Stimulated activated naive CD8-positive, alpha-beta T cell treated with anti-CD3 and anti-CD28 coated beads, Interleukin-15, Interleukin-2, amounts not matched to agents 100 U/mL and 50 U/mL, for 24 hours (primary cell): ENCODE results near the gene THRA.

Experiments used
- ATAC-seq: fragments of 150-1000 bp; cut with Tn5 transposase; one replicate; pipeline ENCODE4 v1.10.0; 2021
- DNase-seq: peaks from one replicate; pipeline ENCODE4 v3.0.0; 2021

The THRA gene

GRCh38 chr17:40064971-40065768, 2.4 kb downstream of the THRA start:
- ATAC-seq (no peak), DNase-seq (no peak)

GRCh38 chr17:40065769-40066510, 3.2 kb downstream of the THRA start:
- no peak for ATAC-seq
- no peak for DNase-seq

- DNase-seq, result no peak
- ATAC-seq, result no peak
These were observed 4.9 kb downstream of the THRA start for GRCh38 chr17:40067710-40068109.

- ATAC-seq (no peak), DNase-seq (no peak)
These were observed 5.4 kb downstream of the THRA start for GRCh38 chr17:40068129-40068581.

GRCh38 chr17:40068584-40068916, 5.8 kb downstream of the THRA start:
- ATAC-seq (no peak), DNase-seq (no peak)

GRCh38 chr17:40068917-40069750, 6.4 kb downstream of the THRA start:
- DNase-seq (peak; percentile 85), ATAC-seq (peak; percentile 45)

GRCh38 chr17:40069751-40070708, 7.3 kb downstream of the THRA start:
- DNase-seq (peak; percentile 50), ATAC-seq (peak; percentile 44)

- no peak for ATAC-seq
- DNase-seq, result no peak
These were observed 8.0 kb downstream of the THRA start for GRCh38 chr17:40070709-40071312.

GRCh38 chr17:40071313-40072039, 8.7 kb downstream of the THRA start:
- DNase-seq (no peak), ATAC-seq (no peak)

- no peak for DNase-seq
These were observed 9.4 kb downstream of the THRA start for GRCh38 chr17:40072040-40072734.

GRCh38 chr17:40072735-40073346, 10.1 kb downstream of the THRA start:
- no peak for DNase-seq

More at GRCh38 chr17:40072040-40072734, 9.4 kb downstream of the THRA start:
- no peak for ATAC-seq

GRCh38 chr17:40073454-40074174, 10.8 kb downstream of the THRA start:
- no peak for DNase-seq

More at GRCh38 chr17:40072735-40073346, 10.1 kb downstream of the THRA start:
- ATAC-seq, result no peak

GRCh38 chr17:40074175-40074512, 11.4 kb downstream of the THRA start:
- no peak for DNase-seq
- no peak for ATAC-seq

More at GRCh38 chr17:40073454-40074174, 10.8 kb downstream of the THRA start:
- ATAC-seq, result no peak

GRCh38 chr17:40074871-40075200, 12.1 kb downstream of the THRA start:
- DNase-seq (no peak), ATAC-seq (no peak)

GRCh38 chr17:40075201-40075941, 12.6 kb downstream of the THRA start:
- ATAC-seq (peak; percentile 65), DNase-seq (peak; percentile 79)

GRCh38 chr17:40075942-40076498, 13.3 kb downstream of the THRA start:
- DNase-seq (no peak), ATAC-seq (no peak)

GRCh38 chr17:40076591-40076990, 13.8 kb downstream of the THRA start:
- ATAC-seq, result no peak
- no peak for DNase-seq

GRCh38 chr17:40079545-40079944, 16.8 kb downstream of the THRA start:
- ATAC-seq (no peak), DNase-seq (no peak)
